Fibroblast of villous mesenchyme (primary cell): ENCODE data around the gene TRIAP1. TPM values are rescaled to one million over a fixed set of nuclear protein-coding genes. Genes with fewer than 3 reads are reported as not detected.

Experiments used
- DNase-seq: peaks from one replicate; pipeline ENCODE4 v3.0.0-alpha.2; 2010; ENCODE audit warnings: low read depth
- H3K4me3 ChIP-seq: 2 replicates; pipeline ENCODE4 v1.5.1; 2011; ENCODE audit warnings: low read depth, mild to moderate bottlenecking, low read length
- CTCF ChIP-seq: IDR thresholded peaks from 2 replicates; pipeline ENCODE4 v1.5.1; 2012; ENCODE audit warnings: low read depth, mild to moderate bottlenecking, low read length; ENCODE audit not compliant: insufficient read depth
- total RNA-seq: library from RNA; depleted of rRNA; stranded (reverse); fragments of >200 nt; gene quantifications from 2 replicates; pipeline ENCODE4 v1.2.3, GENCODE V29; 2012

The TRIAP1 gene
- total RNA-seq, 1 donor: 30.7 TPM

DNA sequence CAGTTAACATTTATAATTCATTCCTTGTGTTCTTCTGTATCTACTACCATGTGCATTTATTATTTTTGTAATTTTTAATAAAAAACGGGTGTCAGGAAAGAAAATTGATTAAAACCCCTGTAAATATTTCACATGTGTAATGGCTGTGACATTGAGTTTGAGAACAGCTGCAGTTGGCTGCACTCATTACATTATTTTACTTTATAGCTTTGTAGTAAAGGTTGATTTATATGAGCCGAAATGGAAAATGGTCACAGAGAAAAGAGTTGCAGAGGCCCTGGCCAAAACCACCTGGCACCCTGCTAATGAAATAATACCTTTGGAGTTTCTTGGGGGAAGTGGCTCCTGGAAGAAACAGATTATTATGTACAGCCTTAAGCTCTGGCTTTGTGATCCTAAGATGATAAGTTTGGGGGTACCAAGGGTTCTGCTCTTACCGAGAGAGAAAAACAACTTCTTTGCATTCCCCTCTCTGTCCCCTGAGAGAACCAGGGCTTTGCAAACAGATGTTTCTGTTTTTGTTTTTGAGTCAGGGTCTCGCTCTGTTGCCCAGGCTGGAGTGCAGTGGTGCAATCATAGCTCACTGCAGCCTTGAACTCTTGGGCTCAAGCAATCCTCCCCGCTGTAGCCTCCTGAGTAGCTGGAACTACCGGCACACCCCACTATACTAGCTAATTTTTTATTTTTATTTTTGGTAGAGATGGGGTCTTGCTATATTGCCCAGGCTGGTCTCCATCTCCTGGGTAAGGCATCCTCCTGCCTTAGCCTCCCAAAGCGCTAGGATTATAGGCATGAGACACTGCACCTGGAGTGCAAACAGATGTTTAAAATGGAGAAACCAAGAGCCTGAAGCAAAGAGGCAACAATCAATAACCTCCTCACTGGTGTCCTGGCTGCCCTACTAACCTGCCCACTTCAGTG is 40.0 kb upstream of the TRIAP1 start:
- DNase-seq: no peak
- no peak overlapping the region for H3K4me3 ChIP-seq
- TF ChIP-seq CTCF: no peak

GRCh38 chr12:120483621-120484020 is 37.4 kb upstream of the TRIAP1 start:
- no peak for TF ChIP-seq CTCF
- DNase-seq: no peak
- no peak overlapping the region for H3K4me3 ChIP-seq

GRCh38 chr12:120481022-120481767 is 35.0 kb upstream of the TRIAP1 start:
- TF ChIP-seq CTCF: no peak
- H3K4me3 ChIP-seq: no peak overlapping the region
- DNase-seq: no peak

GRCh38 chr12:120480211-120480610 is 34.0 kb upstream of the TRIAP1 start:
- H3K4me3 ChIP-seq: no peak overlapping the region
- DNase-seq: no peak
- TF ChIP-seq CTCF: no peak

- DNase-seq: no peak
- H3K4me3 ChIP-seq: no peak overlapping the region
- TF ChIP-seq CTCF: no peak
These were observed 33.3 kb upstream of the TRIAP1 start for GRCh38 chr12:120479458-120479857.

GRCh38 chr12:120475643-120476042 is 29.5 kb upstream of the TRIAP1 start:
- TF ChIP-seq CTCF: no peak
- H3K4me3 ChIP-seq: no peak overlapping the region
- no peak for DNase-seq
